Fibroblast of lung (primary cell): ENCODE results near the gene ZNF716. TPM values are rescaled to one million over a fixed set of nuclear protein-coding genes. Genes with fewer than 3 reads are reported as not detected.
"Not testable (repeated sequence)": the region's sequence is repeated elsewhere in the genome, so short reads cannot be mapped to it uniquely, and the experiment has no call there.

Source experiments
- DNase-seq, 2 donors: peaks; one replicate each; pipeline versions ENCODE4 v3.0.0 to v3.0.0-alpha.2; 2010; ENCODE audit warnings: low read depth in 2 of 2
- H2AFZ ChIP-seq: 2 replicates; pipeline ENCODE4 v1.5.1; 2012; ENCODE audit warnings: low read length, control low read depth, inconsistent platforms
- H3K27ac ChIP-seq: 2 replicates; pipeline ENCODE4 v1.5.1; 2011; ENCODE audit warnings: low read length, control low read depth; ENCODE audit not compliant: insufficient read depth
- H3K27me3 ChIP-seq: 2 replicates; pipeline ENCODE4 v1.5.1; 2011; ENCODE audit warnings: mild to moderate bottlenecking, low read length; ENCODE audit not compliant: control insufficient read depth, insufficient read depth
- H3K36me3 ChIP-seq: 2 replicates; pipeline ENCODE4 v1.5.1; 2011; ENCODE audit warnings: low read length; ENCODE audit not compliant: control insufficient read depth, insufficient read depth
- H3K4me1 ChIP-seq: 2 replicates; pipeline ENCODE4 v1.5.1; 2011; ENCODE audit warnings: low read length; ENCODE audit not compliant: control insufficient read depth, insufficient read depth; ENCODE audit errors: extremely low read depth
- H3K4me2 ChIP-seq: 2 replicates; pipeline ENCODE4 v1.5.1; 2011; ENCODE audit warnings: low read length, control low read depth; ENCODE audit not compliant: insufficient read depth; ENCODE audit errors: extremely low read depth
- H3K4me3 ChIP-seq, 4 experiments: fragments of 200-600 bp in 1 of 4; sonication (generic) in 1 of 4; replicated peaks in 1 of 4; 2 replicates each; pipeline ENCODE4 v1.5.1; 2011 to 2016; ENCODE audit warnings: low read length in 4 of 4, low read depth in 3 of 4, mild to moderate bottlenecking in 3 of 4, control low read depth in 2 of 4, inconsistent platforms in 1 of 4, mixed read lengths in 1 of 4; ENCODE audit not compliant: insufficient read depth in 1 of 4; ENCODE audit errors: control extremely low read depth in 1 of 4
- H3K79me2 ChIP-seq: 2 replicates; pipeline ENCODE4 v1.5.1; 2012; ENCODE audit warnings: mild to moderate bottlenecking, low read length, inconsistent platforms; ENCODE audit not compliant: control insufficient read depth, insufficient read depth
- H3K9ac ChIP-seq: 2 replicates; pipeline ENCODE4 v1.5.1; 2011; ENCODE audit warnings: mild to moderate bottlenecking, low read length, control low read depth; ENCODE audit not compliant: insufficient read depth
- H3K9me3 ChIP-seq: 2 replicates; pipeline ENCODE4 v1.5.1; 2012; ENCODE audit warnings: low read depth, low read length; ENCODE audit not compliant: control insufficient read depth, insufficient read depth
- H4K20me1 ChIP-seq: 2 replicates; pipeline ENCODE4 v1.5.1; 2011; ENCODE audit warnings: low read length; ENCODE audit not compliant: control insufficient read depth, insufficient read depth; ENCODE audit errors: extremely low read depth
- EZH2 ChIP-seq: IDR thresholded peaks from 2 replicates; pipeline ENCODE4 v1.5.1; 2012; ENCODE audit warnings: low read length, control low read depth, mild to moderate bottlenecking; ENCODE audit errors: missing control alignments
- polyA plus RNA-seq, 2 donors: library from polyadenylated mRNA; depleted of rRNA in 1 of 2; stranded (reverse) in 1 of 2; unstranded in 1 of 2; fragments of >200 nt; gene quantifications; 2 replicates each; pipeline ENCODE4 v1.2.1, GENCODE V29; 2011 to 2012; ENCODE audit warnings: missing spikeins in 1 of 2
- total RNA-seq: library from RNA; depleted of rRNA; stranded (reverse); fragments of >200 nt; gene quantifications from 2 replicates; pipeline ENCODE4 v1.2.1, GENCODE V29; 2014
- TF ChIP-seq, protein P1 (sequence below), 2 donors: IDR thresholded peaks in 1 of 2; conservative IDR thresholded peaks in 1 of 2; 1 replicate in 1 of 2; 2 replicates in 1 of 2; pipeline ENCODE4 v1.5.1; 2011 to 2012; ENCODE audit warnings: low read length in 2 of 2, control low read depth in 1 of 2, inconsistent platforms in 1 of 2, low read depth in 1 of 2, mild to moderate bottlenecking in 1 of 2

ZNF716 gene
- total and polyA plus RNA-seq, 2 donors (not counting 1 experiment from before 2014, with no cell fraction given), result not detected

DNA sequence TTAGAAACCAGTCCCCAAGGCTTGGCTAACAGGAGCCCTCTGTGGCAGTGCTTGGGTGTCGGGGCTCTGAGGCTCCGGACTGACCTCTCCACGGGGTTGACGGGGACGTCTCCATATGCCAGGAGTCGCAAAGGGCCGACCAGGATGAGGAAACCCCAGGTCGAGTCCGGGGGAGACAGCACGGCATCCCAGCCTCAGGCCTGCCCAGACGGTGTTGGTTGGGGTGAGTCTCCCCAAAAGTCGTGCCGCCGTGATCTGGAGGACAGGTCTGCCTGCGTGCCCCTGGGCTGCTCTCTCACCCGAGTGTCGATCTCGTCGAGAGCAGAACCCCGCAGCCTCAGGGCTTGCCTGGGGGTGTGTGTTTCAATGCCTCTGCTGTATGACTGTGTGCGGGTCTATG, 35.0 kb downstream of the ZNF716 start:
- not testable (repeated sequence) for H3K27ac ChIP-seq

GRCh38 chr7:57487957-57488356, 38.0 kb downstream of the ZNF716 start:
- no peak for TF ChIP-seq EZH2
- TF ChIP-seq, protein P1, sequence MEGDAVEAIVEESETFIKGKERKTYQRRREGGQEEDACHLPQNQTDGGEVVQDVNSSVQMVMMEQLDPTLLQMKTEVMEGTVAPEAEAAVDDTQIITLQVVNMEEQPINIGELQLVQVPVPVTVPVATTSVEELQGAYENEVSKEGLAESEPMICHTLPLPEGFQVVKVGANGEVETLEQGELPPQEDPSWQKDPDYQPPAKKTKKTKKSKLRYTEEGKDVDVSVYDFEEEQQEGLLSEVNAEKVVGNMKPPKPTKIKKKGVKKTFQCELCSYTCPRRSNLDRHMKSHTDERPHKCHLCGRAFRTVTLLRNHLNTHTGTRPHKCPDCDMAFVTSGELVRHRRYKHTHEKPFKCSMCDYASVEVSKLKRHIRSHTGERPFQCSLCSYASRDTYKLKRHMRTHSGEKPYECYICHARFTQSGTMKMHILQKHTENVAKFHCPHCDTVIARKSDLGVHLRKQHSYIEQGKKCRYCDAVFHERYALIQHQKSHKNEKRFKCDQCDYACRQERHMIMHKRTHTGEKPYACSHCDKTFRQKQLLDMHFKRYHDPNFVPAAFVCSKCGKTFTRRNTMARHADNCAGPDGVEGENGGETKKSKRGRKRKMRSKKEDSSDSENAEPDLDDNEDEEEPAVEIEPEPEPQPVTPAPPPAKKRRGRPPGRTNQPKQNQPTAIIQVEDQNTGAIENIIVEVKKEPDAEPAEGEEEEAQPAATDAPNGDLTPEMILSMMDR (conservative IDR thresholded peaks at IDR 0.05 in 1 of 2, IDR thresholded peaks at IDR 0.05 in 1 of 2; ENCODE audit: low read depth in 1 of 2, low read length in 2 of 2), result no peak
- H3K9me3 ChIP-seq, result no peaks in the 10 kb centered on the region
- no peak overlapping the region for H3K4me3 ChIP-seq
- no peak overlapping the region for H2AFZ ChIP-seq
- H4K20me1 ChIP-seq, result no peaks in the 10 kb centered on the region
- no peaks in the 10 kb centered on the region for H3K79me2 ChIP-seq
- no peaks in the 10 kb centered on the region for H3K27me3 ChIP-seq
- no peak for DNase-seq
- H3K4me2 ChIP-seq, result no peak overlapping the region
- no peak overlapping the region for H3K9ac ChIP-seq
- H3K4me1 ChIP-seq, result no peaks in the 10 kb centered on the region
- H3K27ac ChIP-seq, result no peak overlapping the region
- H3K36me3 ChIP-seq, result no peaks in the 10 kb centered on the region

More for the DNA sequence above, 35.0 kb downstream of the ZNF716 start:
- not testable (repeated sequence) for DNase-seq, H3K4me1 ChIP-seq, H2AFZ ChIP-seq, H3K9ac ChIP-seq, H3K36me3 ChIP-seq, H3K79me2 ChIP-seq, H3K4me3 ChIP-seq, H3K9me3 ChIP-seq, H4K20me1 ChIP-seq, H3K4me2 ChIP-seq, H3K27me3 ChIP-seq

- H3K27ac ChIP-seq, H3K36me3 ChIP-seq, H3K79me2 ChIP-seq, H3K9me3 ChIP-seq, H3K9ac ChIP-seq, H4K20me1 ChIP-seq, H3K4me3 ChIP-seq, H3K4me1 ChIP-seq, H2AFZ ChIP-seq, DNase-seq, H3K27me3 ChIP-seq, H3K4me2 ChIP-seq: not testable (repeated sequence)
These were observed 45.1 kb downstream of the ZNF716 start for GRCh38 chr7:57495111-57495510.

GRCh38 chr7:57496395-57496794, 46.4 kb downstream of the ZNF716 start:
- no peak for DNase-seq
- no peak overlapping the region for H3K9ac ChIP-seq
- no peaks in the 10 kb centered on the region for H4K20me1 ChIP-seq
- no peaks in the 10 kb centered on the region for H3K36me3 ChIP-seq
- H3K27ac ChIP-seq, result no peak overlapping the region
- H2AFZ ChIP-seq, result no peak overlapping the region
- H3K4me1 ChIP-seq, result no peaks in the 10 kb centered on the region
- no peak overlapping the region for H3K4me3 ChIP-seq
- TF ChIP-seq, protein P1 (conservative IDR thresholded peaks at IDR 0.05 in 1 of 2, IDR thresholded peaks at IDR 0.05 in 1 of 2; ENCODE audit: low read depth in 1 of 2, low read length in 2 of 2), result no peak
- TF ChIP-seq EZH2, result no peak
- no peak overlapping the region for H3K4me2 ChIP-seq
- no peaks in the 10 kb centered on the region for H3K79me2 ChIP-seq
- no peaks in the 10 kb centered on the region for H3K9me3 ChIP-seq
- H3K27me3 ChIP-seq, result no peaks in the 10 kb centered on the region
